Activated CD8-positive, alpha-beta memory T cell treated with anti-CD3 and anti-CD28 coated beads, Interleukin-2, amount 50 U/mL, for 1 hour (primary cell): Measurements from ENCODE around the gene RNU6-9.
A peak's percentile ranks its signal among the peaks of the same experiment; 100 is the strongest.
"Not testable (repeated sequence)": the region's sequence is repeated elsewhere in the genome, so short reads cannot be mapped to it uniquely, and the experiment has no call there.

Experiments
- DNase-seq: peaks from one replicate; pipeline ENCODE4 v3.0.0-alpha.2; 2020; ENCODE audit errors: extremely low read depth

RNU6-9 gene

GRCh38 chr19:877992-878660 lies 15.2 kb upstream of the RNU6-9 start:
- DNase-seq, result not testable (repeated sequence)

GRCh38 chr19:878751-879561 lies 14.3 kb upstream of the RNU6-9 start:
- not testable (repeated sequence) for DNase-seq

- no peak for DNase-seq
Observed at GRCh38 chr19:879711-880438, 13.4 kb upstream of the RNU6-9 start.

- DNase-seq, result no peak
Observed at GRCh38 chr19:881385-882071, 11.8 kb upstream of the RNU6-9 start.

GRCh38 chr19:882871-883497 lies 10.3 kb upstream of the RNU6-9 start:
- DNase-seq, result no peak

GRCh38 chr19:883661-884211 lies 9.5 kb upstream of the RNU6-9 start:
- no peak for DNase-seq

GRCh38 chr19:884420-885211 lies 8.7 kb upstream of the RNU6-9 start:
- no peak for DNase-seq

GRCh38 chr19:885536-886224 lies 7.6 kb upstream of the RNU6-9 start:
- DNase-seq, result no peak

GRCh38 chr19:887072-887471 lies 6.2 kb upstream of the RNU6-9 start:
- no peak for DNase-seq

GRCh38 chr19:887599-887998 lies 5.7 kb upstream of the RNU6-9 start:
- no peak for DNase-seq

- peak; percentile 22 for DNase-seq
Observed at GRCh38 chr19:888581-889385, 4.5 kb upstream of the RNU6-9 start.

GRCh38 chr19:889662-890295 lies 3.5 kb upstream of the RNU6-9 start:
- DNase-seq, result no peak

- no peak for DNase-seq
Observed at GRCh38 chr19:890831-891230, 2.5 kb upstream of the RNU6-9 start.

GRCh38 chr19:891421-892200 lies 1.7 kb upstream of the RNU6-9 start:
- DNase-seq, result not testable (repeated sequence)

- DNase-seq, result no peak
Observed at GRCh38 chr19:892243-892893, 916 bp upstream of the RNU6-9 start.

GRCh38 chr19:896434-896833 lies 3.1 kb downstream of the RNU6-9 start:
- no peak for DNase-seq

GRCh38 chr19:896999-897398 lies 3.7 kb downstream of the RNU6-9 start:
- no peak for DNase-seq
